OCI-LY7 (cell line): Measurements from ENCODE around the gene CCDC32. TPM values are rescaled to one million over a fixed set of nuclear protein-coding genes. Genes with fewer than 3 reads are reported as not detected.
"Not testable (repeated sequence)": the region's sequence is repeated elsewhere in the genome, so short reads cannot be mapped to it uniquely, and the experiment has no call there.

ENCODE experiments used
- BruUV-seq: library from RNA; stranded (reverse); fragments of 400-500 nt; replicated peaks from 2 replicates; lab custom pipeline; 2021; lab: Mats Ljungman, UMichigan
- CTCF ChIA-PET: fragments of 300-600 bp; sonication (Branson Sonifier 250); formaldehyde crosslinking; loops from one replicate; lab custom pipeline; 2022; ENCODE audit warnings: antibody characterized with exemption; ENCODE audit not compliant: unreplicated experiment; lab: Charles Lee
- POLR2A ChIA-PET: fragments of 300-600 bp; sonication (Branson Sonifier 250); formaldehyde crosslinking; loops from one replicate; lab custom pipeline; 2022; ENCODE audit warnings: antibody characterized with exemption; lab: Charles Lee
- DNase-seq: peaks from one replicate; pipeline ENCODE4 v3.0.0-alpha.2; 2015; ENCODE audit warnings: low spot score
- H2AFZ ChIP-seq: fragments of 200-600 bp; sonication (generic), shearing (Covaris generic); 2 replicates; pipeline ENCODE4 v1.6.1; 2014; ENCODE audit warnings: mild to moderate bottlenecking, antibody characterized with exemption, low read length, moderate library complexity
- H3K27ac ChIP-seq: fragments of 200-600 bp; sonication (generic); 2 replicates; pipeline ENCODE4 v1.5.1; 2014; ENCODE audit warnings: mixed run types, low read depth, mild to moderate bottlenecking, moderate library complexity, low read length, inconsistent platforms; ENCODE audit not compliant: poor library complexity, severe bottlenecking
- H3K36me3 ChIP-seq: fragments of 200-600 bp; sonication (generic); 2 replicates; pipeline ENCODE4 v1.6.1; 2014; ENCODE audit warnings: mild to moderate bottlenecking, antibody characterized with exemption, low read length, moderate library complexity, mixed read lengths; ENCODE audit not compliant: insufficient read depth
- H3K4me1 ChIP-seq: fragments of 200-600 bp; sonication (generic); 2 replicates; pipeline ENCODE4 v1.5.1; 2014; ENCODE audit warnings: mild to moderate bottlenecking, low read length; ENCODE audit not compliant: insufficient read depth, poor library complexity, severe bottlenecking
- H3K4me2 ChIP-seq: fragments of 200-600 bp; sonication (generic); 2 replicates; pipeline ENCODE4 v1.6.1; 2014; ENCODE audit warnings: mild to moderate bottlenecking, low read length
- H3K4me3 ChIP-seq: fragments of 200-600 bp; sonication (generic); 2 replicates; pipeline ENCODE4 v1.5.1; 2014; ENCODE audit warnings: mild to moderate bottlenecking, low read depth, low read length; ENCODE audit not compliant: poor library complexity, severe bottlenecking
- H3K79me2 ChIP-seq: fragments of 200-600 bp; sonication (generic); 2 replicates; pipeline ENCODE4 v1.6.1; 2016; ENCODE audit warnings: low read depth, mild to moderate bottlenecking, low read length, moderate library complexity, mixed read lengths; ENCODE audit not compliant: insufficient read depth
- H3K9me2 ChIP-seq: fragments of 200-600 bp; sonication (generic); 2 replicates; pipeline ENCODE4 v1.6.1; 2016; ENCODE audit warnings: mild to moderate bottlenecking, low read length, mixed read lengths; ENCODE audit not compliant: insufficient read depth
- H3K9me3 ChIP-seq: fragments of 200-600 bp; sonication (generic); 2 replicates; pipeline ENCODE4 v1.6.1; 2014; ENCODE audit warnings: mild to moderate bottlenecking, mixed run types, low read length, mixed read lengths
- H4K20me1 ChIP-seq: fragments of 200-600 bp; sonication (generic); 2 replicates; pipeline ENCODE4 v1.6.1; 2014; ENCODE audit warnings: mild to moderate bottlenecking, antibody characterized with exemption, low read length, moderate library complexity, mixed read lengths; ENCODE audit not compliant: insufficient read depth
- EZH2phosphoT487 ChIP-seq: fragments of 200-600 bp; sonication (generic); IDR thresholded peaks from 2 replicates; pipeline ENCODE4 v1.6.1; 2018; ENCODE audit warnings: low read depth, borderline replicate concordance, mild to moderate bottlenecking, mixed run types, antibody characterized with exemption, low read length, moderate library complexity, mixed read lengths
- intact Hi-C: fragments of 100-400 bp; cut with micrococcal nuclease; formaldehyde crosslinking; loops from one replicate; pipeline ENCODE4 v1.10.0; 2022; ENCODE audit not compliant: unreplicated experiment
- total RNA-seq, 2 experiments: library from RNA; depleted of rRNA in 1 of 2; stranded (reverse); fragments of >200 nt in 1 of 2; shearing (Covaris generic) in 1 of 2; gene quantifications; 2 replicates each; pipeline ENCODE4 v1.2.3, GENCODE V29; 2014 to 2022
- TF ChIP-seq, protein P1 (sequence below): fragments of 200-600 bp; sonication (generic); conservative IDR thresholded peaks from 2 replicates; pipeline ENCODE4 v1.5.1; 2014; ENCODE audit warnings: mild to moderate bottlenecking, antibody characterized with exemption, low read length, moderate library complexity, mixed read lengths

The CCDC32 gene
- total RNA-seq, 2 experiments from 2014 or later: 10.3 to 14.3 TPM

- H3K79me2 ChIP-seq: no peaks in the 10 kb centered on the region
- no peak overlapping the region for H3K4me2 ChIP-seq
- no peak overlapping the region for H3K27ac ChIP-seq
- no peaks in the 10 kb centered on the region for H4K20me1 ChIP-seq
- no TSS peak for BruUV-seq
- no peak overlapping the region for H2AFZ ChIP-seq
- no peak for DNase-seq
- H3K4me1 ChIP-seq: no peaks in the 10 kb centered on the region
- TF ChIP-seq EZH2phosphoT487: no peak
- TF ChIP-seq, protein P1, sequence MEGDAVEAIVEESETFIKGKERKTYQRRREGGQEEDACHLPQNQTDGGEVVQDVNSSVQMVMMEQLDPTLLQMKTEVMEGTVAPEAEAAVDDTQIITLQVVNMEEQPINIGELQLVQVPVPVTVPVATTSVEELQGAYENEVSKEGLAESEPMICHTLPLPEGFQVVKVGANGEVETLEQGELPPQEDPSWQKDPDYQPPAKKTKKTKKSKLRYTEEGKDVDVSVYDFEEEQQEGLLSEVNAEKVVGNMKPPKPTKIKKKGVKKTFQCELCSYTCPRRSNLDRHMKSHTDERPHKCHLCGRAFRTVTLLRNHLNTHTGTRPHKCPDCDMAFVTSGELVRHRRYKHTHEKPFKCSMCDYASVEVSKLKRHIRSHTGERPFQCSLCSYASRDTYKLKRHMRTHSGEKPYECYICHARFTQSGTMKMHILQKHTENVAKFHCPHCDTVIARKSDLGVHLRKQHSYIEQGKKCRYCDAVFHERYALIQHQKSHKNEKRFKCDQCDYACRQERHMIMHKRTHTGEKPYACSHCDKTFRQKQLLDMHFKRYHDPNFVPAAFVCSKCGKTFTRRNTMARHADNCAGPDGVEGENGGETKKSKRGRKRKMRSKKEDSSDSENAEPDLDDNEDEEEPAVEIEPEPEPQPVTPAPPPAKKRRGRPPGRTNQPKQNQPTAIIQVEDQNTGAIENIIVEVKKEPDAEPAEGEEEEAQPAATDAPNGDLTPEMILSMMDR: no peak
- H3K9me2 ChIP-seq: no peaks in the 10 kb centered on the region
- ChIA-PET CTCF (no interaction called here), POLR2A (no interaction called here)
- H3K9me3 ChIP-seq: no peaks in the 10 kb centered on the region
- intact Hi-C loops: no loop called here
- no peaks in the 10 kb centered on the region for H3K36me3 ChIP-seq
- H3K4me3 ChIP-seq: no peak overlapping the region
Observed at GRCh38 chr15:40582726-40583246, 17.9 kb upstream of the CCDC32 start.

- H4K20me1 ChIP-seq, BruUV-seq, H3K4me1 ChIP-seq, DNase-seq, H3K4me3 ChIP-seq, H3K36me3 ChIP-seq, H3K9me3 ChIP-seq, H3K9me2 ChIP-seq, intact Hi-C loops, POLR2A ChIA-PET, H3K27ac ChIP-seq, CTCF ChIA-PET, H3K4me2 ChIP-seq, H3K79me2 ChIP-seq, H2AFZ ChIP-seq: not testable (repeated sequence)
Observed at GRCh38 chr15:40581796-40582195, 17.0 kb upstream of the CCDC32 start.

DNA sequence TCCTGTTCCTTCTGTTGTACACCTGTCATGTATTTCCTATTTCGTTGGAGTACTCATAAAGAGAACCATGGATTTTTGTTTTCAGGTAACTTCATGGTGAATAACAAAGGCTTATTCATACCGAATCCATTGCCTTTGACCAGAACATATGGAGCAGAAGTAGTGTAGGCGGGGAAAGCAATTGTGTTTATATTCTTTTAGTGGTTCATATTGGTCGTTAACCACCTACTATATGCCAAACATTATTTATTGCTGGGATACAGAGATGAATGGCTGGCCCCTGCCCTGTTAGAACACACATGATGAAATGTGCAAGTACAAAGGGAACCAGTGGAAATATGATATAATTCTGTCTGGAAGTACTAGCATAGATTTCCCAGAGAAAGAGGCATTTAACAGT is 14.1 kb upstream of the CCDC32 start:
- H2AFZ ChIP-seq: no peak overlapping the region
- no peaks in the 10 kb centered on the region for H3K79me2 ChIP-seq
- no peak overlapping the region for H3K27ac ChIP-seq
- H3K9me3 ChIP-seq: no peaks in the 10 kb centered on the region
- H3K9me2 ChIP-seq: no peaks in the 10 kb centered on the region
- DNase-seq: no peak
- no TSS peak for BruUV-seq
- ChIA-PET CTCF (no interaction called here), POLR2A (no interaction called here)
- peaks cover 28% of the 10 kb centered on the region for H3K36me3 ChIP-seq
- intact Hi-C loops: no loop called here
- H3K4me2 ChIP-seq: no peak overlapping the region
- H3K4me1 ChIP-seq: no peaks in the 10 kb centered on the region
- no peak for TF ChIP-seq EZH2phosphoT487
- TF ChIP-seq, protein P1: no peak
- no peak overlapping the region for H3K4me3 ChIP-seq
- no peaks in the 10 kb centered on the region for H4K20me1 ChIP-seq

DNA sequence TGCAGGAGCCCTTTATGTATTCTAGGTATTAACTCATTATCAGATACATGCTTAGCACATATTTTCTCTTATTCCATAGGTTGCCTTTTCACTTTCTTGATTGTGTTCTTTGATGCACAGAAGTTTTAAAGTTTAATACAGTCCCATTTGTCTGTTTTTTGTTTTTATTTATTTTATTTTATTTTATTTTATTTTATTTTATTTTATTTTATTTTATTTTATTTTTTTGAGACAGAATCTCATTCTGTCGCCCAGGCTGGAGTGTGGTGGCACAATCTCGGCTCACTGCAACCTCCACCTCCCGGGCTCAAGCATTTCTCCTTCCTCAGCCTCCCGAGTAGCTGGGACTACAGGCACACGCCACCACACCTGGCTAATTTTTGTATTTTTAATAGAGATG is 12.1 kb upstream of the CCDC32 start:
- H4K20me1 ChIP-seq, H3K9me2 ChIP-seq, H3K4me2 ChIP-seq, H3K79me2 ChIP-seq, CTCF ChIA-PET, intact Hi-C loops, DNase-seq, H3K4me1 ChIP-seq, BruUV-seq, H3K27ac ChIP-seq, H2AFZ ChIP-seq, H3K4me3 ChIP-seq, H3K9me3 ChIP-seq: not testable (repeated sequence)
- peaks cover 44% of the 10 kb centered on the region for H3K36me3 ChIP-seq
- POLR2A ChIA-PET: interaction anchor here (0.6 to 1.1 kb wide), 3 partner anchors 12 to 24 kb away, joined by 3 to 5 read pairs (median 3); partner anchors contain the start of gene CCDC32
